Measurements from ENCODE around the gene MAP4K2.
"Not testable (repeated sequence)": the region's sequence is repeated elsewhere in the genome, so short reads cannot be mapped to it uniquely, and the experiment has no call there.

MAP4K2 gene

DNA sequence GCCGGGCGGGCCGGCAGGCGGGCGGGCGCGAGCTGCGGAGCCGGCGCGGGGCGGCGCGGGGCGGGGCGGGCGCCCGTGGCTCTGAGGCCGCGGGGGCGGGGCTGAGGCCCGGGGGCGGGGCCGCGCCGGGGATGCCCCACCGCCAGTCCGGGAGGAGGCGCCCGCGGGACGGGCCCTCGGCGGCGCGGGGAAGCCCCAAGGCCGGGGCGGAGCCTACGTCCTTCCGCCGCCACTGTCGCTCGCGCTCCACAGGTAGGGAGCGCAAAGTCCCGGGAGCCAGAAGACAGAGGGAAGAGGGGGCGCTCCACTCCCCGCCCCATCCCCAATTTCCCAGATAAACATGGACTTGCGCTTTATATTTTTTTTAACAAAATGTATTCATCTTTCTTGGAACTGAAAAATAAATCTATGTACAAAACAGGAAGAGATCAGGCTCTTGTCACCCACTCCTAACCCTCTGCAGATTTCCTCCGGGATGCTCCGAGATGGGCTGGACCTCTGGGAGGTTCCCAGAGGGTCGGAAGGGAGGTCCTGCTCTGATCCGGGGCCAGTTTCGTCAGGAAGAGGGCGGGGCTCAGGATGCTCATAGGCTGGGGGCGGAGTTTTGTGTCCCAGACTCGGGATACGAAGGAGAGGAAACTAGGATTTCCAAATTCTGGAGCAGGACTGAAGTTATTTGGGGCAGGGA, at the start of gene MAP4K2:
Gene MAP4K2, minus strand, starts transcription at position 57 of the 688 bp plus-strand sequence. CDS start 65 bp downstream, outside the sequence.
- Histone ChIP-seq H3K4me1 (ENCODE audit: control insufficient read depth in 1 of 2, insufficient read depth in 2 of 2, low read length in 2 of 2) (peaks cover 23 to 24% of the 10 kb centered on the region in 2 donors), H3K27ac (ENCODE audit: low read depth, low read length) (peak within 1 kb of the TSS; percentile 56), H3K27me3 (ENCODE audit: control insufficient read depth in 1 of 2, insufficient read depth in 2 of 2, low read length in 2 of 2) (no peaks in the 10 kb centered on the region), H3K4me3 (ENCODE audit: low read depth in 1 of 2, low read length in 2 of 2) (peak within 1 kb of the TSS; percentile 73), H3K9ac (ENCODE audit: low read depth in 1 of 2, low read length in 2 of 2) (peak within 1 kb of the TSS; percentile 55 to 59), H3K9me3 (ENCODE audit: control insufficient read depth in 1 of 2, low read length in 2 of 2) (no peaks in the 10 kb centered on the region), H3K36me3 (ENCODE audit: control insufficient read depth in 1 of 2, insufficient read depth in 2 of 2, low read length in 2 of 2) (peaks cover 16 to 17% of the 10 kb centered on the region in 2 donors)

DNA sequence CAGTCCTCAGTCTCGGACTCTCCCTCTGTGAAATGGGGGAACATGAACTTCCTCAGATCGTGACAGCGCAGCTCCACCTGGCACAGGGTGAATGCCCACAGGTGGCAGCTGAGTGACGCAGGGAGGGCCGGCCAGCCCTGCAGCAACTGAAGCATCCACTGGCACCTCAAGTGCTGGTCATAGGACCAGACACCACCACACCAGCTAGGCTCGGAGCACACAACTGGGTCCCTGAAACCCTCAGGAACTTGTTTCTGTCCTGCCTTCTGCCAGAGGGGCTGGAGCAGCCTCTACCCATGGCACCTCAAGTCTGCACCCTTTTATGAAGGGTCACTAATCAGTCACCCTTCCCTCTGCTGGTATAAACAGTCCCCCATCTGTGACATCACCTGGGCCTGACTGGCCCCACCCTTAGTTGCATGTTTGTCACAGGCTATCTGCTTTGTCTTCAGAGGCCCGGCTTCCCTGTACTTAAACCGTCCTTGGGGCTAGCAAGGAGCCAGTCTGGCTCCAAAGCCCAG, 48.9 kb upstream of the MAP4K2 start:
- Histone ChIP-seq H3K9me3 (ENCODE audit: control insufficient read depth in 1 of 2, low read length in 2 of 2) (no peaks in the 10 kb centered on the region), H3K4me3 (ENCODE audit: low read depth in 1 of 2, low read length in 2 of 2) (peak overlapping the region in 1 of 2 donors; percentile 9), H3K27me3 (ENCODE audit: control insufficient read depth in 1 of 2, insufficient read depth in 2 of 2, low read length in 2 of 2) (no peaks in the 10 kb centered on the region), H3K9ac (ENCODE audit: low read depth in 1 of 2, low read length in 2 of 2) (peak overlapping the region; percentile 8 to 15), H3K27ac (ENCODE audit: low read depth, low read length) (peak overlapping the region; percentile 10), H3K4me1 (ENCODE audit: control insufficient read depth in 1 of 2, insufficient read depth in 2 of 2, low read length in 2 of 2) (peaks cover 79 to 87% of the 10 kb centered on the region in 2 donors), H3K36me3 (ENCODE audit: control insufficient read depth in 1 of 2, insufficient read depth in 2 of 2, low read length in 2 of 2) (peaks cover 20 to 25% of the 10 kb centered on the region in 2 donors)

DNA sequence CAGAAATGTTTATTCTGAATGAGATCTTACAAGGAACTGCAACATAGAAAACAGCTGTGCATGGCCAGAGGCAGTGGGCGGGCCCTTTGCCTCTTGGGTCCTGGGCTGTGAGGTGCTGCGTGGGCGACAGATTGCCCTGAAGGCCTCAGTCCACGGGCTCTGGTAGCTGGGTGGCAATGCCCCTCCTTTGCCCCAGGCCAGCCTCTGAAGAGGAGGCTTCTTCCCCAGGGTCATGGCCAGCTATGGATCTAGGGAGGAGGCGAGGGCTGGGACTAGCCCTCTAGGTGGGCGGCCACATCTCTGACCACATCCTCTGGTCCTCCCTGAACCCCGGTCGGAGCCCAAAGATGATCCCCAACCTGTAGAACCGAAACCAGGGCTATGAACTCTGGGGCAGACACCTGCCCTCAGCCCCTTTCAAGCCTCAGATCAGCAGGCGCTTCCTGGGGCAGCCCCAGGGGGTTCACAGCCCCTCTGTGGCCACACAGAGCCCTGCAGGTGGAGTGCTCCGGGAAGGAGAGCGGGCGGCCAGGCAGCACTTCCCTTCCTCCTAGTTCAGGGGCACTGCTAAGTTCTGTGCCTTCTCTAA, 48.1 kb upstream of the MAP4K2 start:
- Histone ChIP-seq H3K4me3 (ENCODE audit: low read depth in 1 of 2, low read length in 2 of 2) (no peak overlapping the region), H3K9ac (ENCODE audit: low read depth in 1 of 2, low read length in 2 of 2) (no peak overlapping the region), H3K9me3 (ENCODE audit: control insufficient read depth in 1 of 2, low read length in 2 of 2) (no peaks in the 10 kb centered on the region), H3K4me1 (ENCODE audit: control insufficient read depth in 1 of 2, insufficient read depth in 2 of 2, low read length in 2 of 2) (peaks cover 73 to 79% of the 10 kb centered on the region in 2 donors), H3K27ac (ENCODE audit: low read depth, low read length) (peak overlapping the region; percentile 36), H3K36me3 (ENCODE audit: control insufficient read depth in 1 of 2, insufficient read depth in 2 of 2, low read length in 2 of 2) (peaks cover 17 to 20% of the 10 kb centered on the region in 2 donors), H3K27me3 (ENCODE audit: control insufficient read depth in 1 of 2, insufficient read depth in 2 of 2, low read length in 2 of 2) (no peaks in the 10 kb centered on the region)

DNA sequence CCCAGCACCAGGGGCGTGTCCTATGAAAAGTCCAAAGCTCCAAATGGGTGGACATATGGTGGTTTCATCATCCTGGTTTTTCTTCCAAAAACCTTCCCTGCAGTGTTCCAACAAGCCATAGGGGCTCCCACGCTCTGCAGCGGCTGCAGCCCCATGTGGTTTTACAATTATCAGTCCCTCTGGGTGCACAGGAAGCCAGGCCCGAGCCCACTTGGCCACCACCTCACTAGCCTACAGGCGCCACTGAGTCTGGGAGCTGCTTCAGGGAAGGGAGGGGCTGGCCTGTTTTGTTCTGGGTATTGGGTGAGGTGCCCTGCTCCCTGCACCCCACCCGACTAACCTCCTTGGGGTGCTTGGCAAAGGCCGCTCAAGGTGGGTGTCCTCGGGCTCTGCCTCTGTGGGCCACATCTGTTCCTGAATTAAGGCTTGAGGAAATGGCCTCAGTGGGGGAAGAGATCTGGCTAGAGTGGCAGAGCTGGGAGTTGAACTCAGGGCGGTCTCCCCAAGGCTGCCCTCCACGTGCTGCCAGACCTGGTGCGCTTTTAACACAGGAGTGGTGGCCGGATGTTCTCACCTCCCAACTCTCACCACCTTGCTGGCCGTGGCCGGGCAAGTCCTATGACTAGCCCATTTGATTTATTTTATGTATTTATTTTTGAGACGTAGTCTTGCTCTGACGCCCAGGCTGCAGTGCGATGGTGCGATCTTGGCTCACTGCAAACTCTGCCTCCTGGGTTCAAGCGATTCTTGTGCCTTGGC, 46.8 kb upstream of the MAP4K2 start:
- no peaks in the 10 kb centered on the region for H3K27me3 ChIP-seq (ENCODE audit: control insufficient read depth in 1 of 2, insufficient read depth in 2 of 2, low read length in 2 of 2)
- H3K4me1 ChIP-seq (ENCODE audit: control insufficient read depth in 1 of 2, insufficient read depth in 2 of 2, low read length in 2 of 2), result peaks cover 66% of the 10 kb centered on the region in 2 donors
- H3K4me3 ChIP-seq (ENCODE audit: low read depth in 1 of 2, low read length in 2 of 2), result no peak overlapping the region
- H3K9ac ChIP-seq (ENCODE audit: low read depth in 1 of 2, low read length in 2 of 2), result no peak overlapping the region
- H3K36me3 ChIP-seq (ENCODE audit: control insufficient read depth in 1 of 2, insufficient read depth in 2 of 2, low read length in 2 of 2), result peaks cover 14 to 20% of the 10 kb centered on the region in 2 donors
- no peaks in the 10 kb centered on the region for H3K9me3 ChIP-seq (ENCODE audit: control insufficient read depth in 1 of 2, low read length in 2 of 2)
- no peak overlapping the region for H3K27ac ChIP-seq (ENCODE audit: low read depth, low read length)

DNA sequence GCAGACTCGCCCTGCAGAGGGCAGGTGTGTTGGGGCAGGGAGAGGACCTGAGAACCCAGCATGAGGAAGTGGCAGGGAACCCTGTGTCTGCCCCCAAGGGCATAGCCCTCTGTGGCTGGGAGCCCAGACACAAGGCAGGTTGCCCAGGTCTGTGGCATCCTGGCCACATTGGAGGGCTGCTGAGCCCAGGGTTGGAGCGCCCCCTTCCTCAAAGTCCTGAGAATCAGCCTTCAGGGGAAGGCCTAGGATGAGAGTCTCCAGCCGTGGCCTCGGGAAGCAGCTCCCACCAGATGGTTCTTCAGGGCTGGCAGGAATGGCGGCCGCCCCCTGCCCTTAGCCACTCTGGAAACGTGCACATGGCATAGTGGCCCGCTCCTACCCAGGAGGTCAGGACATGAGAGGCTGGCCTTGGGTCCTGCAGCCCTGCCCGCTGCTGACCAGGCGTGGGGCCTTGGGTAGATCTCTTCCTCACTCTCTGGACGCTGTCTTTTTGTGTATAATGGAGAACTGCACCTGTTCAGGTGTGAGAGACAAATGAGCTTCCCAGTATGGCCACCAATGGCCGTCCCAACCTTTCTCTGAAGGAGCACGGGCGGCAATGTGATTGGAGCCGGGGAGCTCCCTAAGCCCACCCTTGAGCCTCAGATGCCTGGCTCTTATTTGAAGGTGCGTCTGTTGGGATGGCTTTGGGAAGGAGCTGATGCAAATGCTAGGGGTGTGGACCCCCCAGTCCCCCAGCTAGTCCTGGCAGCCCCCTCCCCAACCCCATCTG, 46.0 kb upstream of the MAP4K2 start:
- peaks cover 6 to 13% of the 10 kb centered on the region in 2 donors for H3K36me3 ChIP-seq (ENCODE audit: control insufficient read depth in 1 of 2, insufficient read depth in 2 of 2, low read length in 2 of 2)
- H3K4me1 ChIP-seq (ENCODE audit: control insufficient read depth in 1 of 2, insufficient read depth in 2 of 2, low read length in 2 of 2), result peaks cover 58 to 60% of the 10 kb centered on the region in 2 donors
- H3K9ac ChIP-seq (ENCODE audit: low read depth in 1 of 2, low read length in 2 of 2), result peak overlapping the region in 1 of 2 donors; percentile 20
- no peaks in the 10 kb centered on the region for H3K9me3 ChIP-seq (ENCODE audit: control insufficient read depth in 1 of 2, low read length in 2 of 2)
- peak overlapping the region; percentile 55 for H3K27ac ChIP-seq (ENCODE audit: low read depth, low read length)
- no peak overlapping the region for H3K4me3 ChIP-seq (ENCODE audit: low read depth in 1 of 2, low read length in 2 of 2)
- H3K27me3 ChIP-seq (ENCODE audit: control insufficient read depth in 1 of 2, insufficient read depth in 2 of 2, low read length in 2 of 2), result no peaks in the 10 kb centered on the region

DNA sequence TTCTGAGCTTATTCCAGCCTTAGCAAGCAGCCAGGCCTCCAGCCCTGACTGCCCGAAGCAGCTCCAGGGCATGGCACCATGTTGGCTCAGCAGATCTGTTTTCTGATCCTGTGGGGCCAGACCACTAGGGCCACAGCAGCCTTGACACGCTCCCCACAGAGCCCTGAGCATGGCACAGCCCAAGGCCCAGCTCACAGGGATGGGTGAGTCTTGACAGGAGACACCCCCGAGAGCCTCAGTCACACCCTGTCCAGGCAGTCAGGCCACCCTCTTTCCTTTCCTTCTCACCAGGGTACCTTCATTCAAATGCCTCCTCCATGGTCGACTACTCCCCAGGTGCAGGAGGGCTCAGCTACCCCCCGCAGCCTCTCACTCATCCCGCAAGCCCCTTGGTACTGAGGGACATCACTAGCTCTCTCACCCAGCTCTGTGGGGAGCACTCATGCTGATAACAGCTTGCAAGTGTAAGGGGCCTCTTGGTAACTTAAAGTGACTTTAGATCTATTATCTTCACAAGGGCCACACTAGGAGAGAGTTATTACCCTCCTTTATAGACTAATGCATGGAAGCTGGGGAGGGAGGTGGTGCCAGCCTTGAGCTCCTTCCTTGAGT, 45.3 kb upstream of the MAP4K2 start:
- Histone ChIP-seq H3K27me3 (ENCODE audit: control insufficient read depth in 1 of 2, insufficient read depth in 2 of 2, low read length in 2 of 2) (no peaks in the 10 kb centered on the region), H3K4me1 (ENCODE audit: control insufficient read depth in 1 of 2, insufficient read depth in 2 of 2, low read length in 2 of 2) (peaks cover 51 to 59% of the 10 kb centered on the region in 2 donors), H3K4me3 (ENCODE audit: low read depth in 1 of 2, low read length in 2 of 2) (peak overlapping the region in 1 of 2 donors; percentile 23), H3K36me3 (ENCODE audit: control insufficient read depth in 1 of 2, insufficient read depth in 2 of 2, low read length in 2 of 2) (peaks cover 5 to 12% of the 10 kb centered on the region in 2 donors), H3K27ac (ENCODE audit: low read depth, low read length) (peak overlapping the region; percentile 17), H3K9ac (ENCODE audit: low read depth in 1 of 2, low read length in 2 of 2) (peak overlapping the region in 1 of 2 donors; percentile 20), H3K9me3 (ENCODE audit: control insufficient read depth in 1 of 2, low read length in 2 of 2) (no peaks in the 10 kb centered on the region)

DNA sequence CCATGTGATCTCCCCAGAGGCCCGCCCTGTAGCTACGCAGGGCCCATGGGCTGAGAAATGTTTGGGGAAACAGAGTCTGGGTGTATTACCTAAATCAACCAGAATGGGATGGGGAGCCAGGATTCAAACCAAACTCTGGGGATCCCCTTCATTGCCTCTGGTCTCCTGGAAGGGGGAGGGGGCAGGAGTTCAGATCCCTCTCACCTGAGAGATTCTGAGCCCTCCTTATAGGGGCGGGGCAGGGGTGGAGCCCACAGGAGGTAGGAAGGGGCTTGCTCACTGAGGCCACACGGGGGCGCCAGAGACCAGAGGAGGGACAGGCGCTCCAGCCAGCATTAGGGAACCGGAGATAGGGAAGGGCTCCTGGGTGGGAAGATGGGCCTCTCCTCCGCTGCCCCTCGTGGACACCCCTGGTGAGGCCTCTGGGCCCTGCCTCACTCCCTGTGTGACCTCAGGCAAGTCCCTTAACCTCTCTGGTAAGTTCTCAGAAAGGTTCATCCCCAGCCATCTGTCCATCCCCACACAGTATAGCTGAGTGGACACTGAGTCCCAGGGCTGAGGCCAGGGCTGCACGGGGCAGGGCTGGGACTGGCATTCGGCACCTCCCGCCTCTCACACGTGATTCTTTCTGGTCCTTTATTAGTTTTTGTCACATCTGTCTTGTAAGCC, 44.1 kb upstream of the MAP4K2 start:
- H3K27ac ChIP-seq (ENCODE audit: low read depth, low read length), result no peak overlapping the region
- no peaks in the 10 kb centered on the region for H3K9me3 ChIP-seq (ENCODE audit: control insufficient read depth in 1 of 2, low read length in 2 of 2)
- H3K4me1 ChIP-seq (ENCODE audit: control insufficient read depth in 1 of 2, insufficient read depth in 2 of 2, low read length in 2 of 2), result peaks cover 39 to 61% of the 10 kb centered on the region in 2 donors
- H3K9ac ChIP-seq (ENCODE audit: low read depth in 1 of 2, low read length in 2 of 2), result peak overlapping the region in 1 of 2 donors; percentile 72
- H3K36me3 ChIP-seq (ENCODE audit: control insufficient read depth in 1 of 2, insufficient read depth in 2 of 2, low read length in 2 of 2), result peaks cover 3 to 4% of the 10 kb centered on the region in 2 donors
- H3K27me3 ChIP-seq (ENCODE audit: control insufficient read depth in 1 of 2, insufficient read depth in 2 of 2, low read length in 2 of 2), result no peaks in the 10 kb centered on the region
- H3K4me3 ChIP-seq (ENCODE audit: low read depth in 1 of 2, low read length in 2 of 2), result peak overlapping the region in 1 of 2 donors; percentile 31

DNA sequence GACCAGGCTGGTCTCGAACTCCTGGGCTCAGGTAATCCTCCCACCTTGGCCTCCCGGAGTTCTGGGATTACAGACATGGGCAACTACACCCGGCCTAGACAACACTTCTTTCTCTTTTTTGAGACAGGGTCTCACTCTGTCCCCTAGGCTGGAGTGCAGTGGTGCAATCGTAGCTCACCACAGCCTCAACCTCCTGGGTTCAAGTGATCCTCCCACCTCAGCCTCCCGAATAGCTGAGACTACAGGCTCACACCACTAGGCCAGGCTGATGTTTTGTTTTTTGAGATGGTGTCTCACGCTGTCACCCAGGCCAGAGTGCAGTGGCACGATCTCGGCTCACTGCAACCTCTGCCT, 42.7 kb upstream of the MAP4K2 start:
- not testable (repeated sequence) for H3K9ac ChIP-seq (ENCODE audit: low read depth in 1 of 2, low read length in 2 of 2); H3K9me3 ChIP-seq (ENCODE audit: control insufficient read depth in 1 of 2, low read length in 2 of 2); H3K4me3 ChIP-seq (ENCODE audit: low read depth in 1 of 2, low read length in 2 of 2); H3K36me3 ChIP-seq (ENCODE audit: control insufficient read depth in 1 of 2, insufficient read depth in 2 of 2, low read length in 2 of 2); H3K27me3 ChIP-seq (ENCODE audit: control insufficient read depth in 1 of 2, insufficient read depth in 2 of 2, low read length in 2 of 2); H3K27ac ChIP-seq (ENCODE audit: low read depth, low read length)
- peaks cover 26 to 47% of the 10 kb centered on the region in 2 donors for H3K4me1 ChIP-seq (ENCODE audit: control insufficient read depth in 1 of 2, insufficient read depth in 2 of 2, low read length in 2 of 2)

Measured in duodenal mucosa (tissue), 2 donors.